H1 (cell line): Measurements from ENCODE around the gene GRIK2. TPM values are rescaled to one million over a fixed set of nuclear protein-coding genes. Genes with fewer than 3 reads are reported as not detected.

ENCODE experiments used
- CTCF ChIA-PET: fragments of 300-600 bp; sonication (Branson Sonifier 250); formaldehyde crosslinking; loops from one replicate; lab custom pipeline; 2021; ENCODE audit not compliant: partially characterized antibody; lab: Charles Lee
- POLR2A ChIA-PET: fragments of 300-600 bp; sonication (Branson Sonifier 250); formaldehyde crosslinking; loops from one replicate; lab custom pipeline; 2021; ENCODE audit warnings: inconsistent platforms; ENCODE audit not compliant: partially characterized antibody; lab: Charles Lee
- DNase-seq, 2 experiments: peaks; one replicate each; pipeline versions ENCODE4 v3.0.0 to v3.0.0-alpha.2; 2010 to 2022; ENCODE audit warnings: low spot score in 2 of 2, low read depth in 1 of 2, mixed read lengths in 1 of 2
- FAIRE-seq: peaks from 2 replicates; lab custom pipeline; 2011; peaks lifted over from hg19 to GRCh38; lab: Jason Lieb, UNC
- H2AFZ ChIP-seq: 2 replicates; pipeline ENCODE4 v1.8.1; 2012; ENCODE audit warnings: low read length, inconsistent platforms
- H2AK5ac ChIP-seq: 2 replicates; pipeline ENCODE4 v1.6.1; 2013; ENCODE audit warnings: low read depth, low read length
- H2BK120ac ChIP-seq: replicated peaks from 2 replicates; pipeline ENCODE3; 2013; ENCODE audit warnings: low read depth, low read length, inconsistent platforms
- H2BK12ac ChIP-seq: 2 replicates; pipeline ENCODE4 v1.6.1; 2013; ENCODE audit warnings: low read depth, low read length
- H2BK15ac ChIP-seq: 2 replicates; pipeline ENCODE4 v1.6.1; 2013; ENCODE audit warnings: low read length
- H2BK20ac ChIP-seq: 2 replicates; pipeline ENCODE4 v1.6.1; 2013; ENCODE audit warnings: low read length
- H2BK5ac ChIP-seq: 2 replicates; pipeline ENCODE4 v1.6.1; 2013; ENCODE audit warnings: low read depth, low read length
- H3K14ac ChIP-seq: 2 replicates; pipeline ENCODE4 v1.6.1; 2013; ENCODE audit warnings: inconsistent platforms; ENCODE audit not compliant: insufficient read length
- H3K18ac ChIP-seq: 2 replicates; pipeline ENCODE4 v1.6.1; 2013; ENCODE audit warnings: low read length; ENCODE audit errors: extremely low read depth
- H3K23ac ChIP-seq: 2 replicates; pipeline ENCODE4 v1.6.1; 2013; ENCODE audit warnings: inconsistent platforms; ENCODE audit not compliant: insufficient read length
- H3K23me2 ChIP-seq: 2 replicates; pipeline ENCODE4 v1.6.1; 2013; ENCODE audit warnings: low read depth, low read length
- H3K27ac ChIP-seq: 2 replicates; pipeline ENCODE4 v1.6.1; 2011; ENCODE audit warnings: low read depth, low read length, inconsistent platforms
- H3K27me3 ChIP-seq, 4 experiments: replicated peaks in 1 of 4; 1 replicate in 1 of 4; 2 replicates in 3 of 4; pipeline versions ENCODE4 v1.6.1 to v1.8.1; 2011 to 2013; ENCODE audit warnings: low read length in 3 of 4, mild to moderate bottlenecking in 3 of 4, inconsistent platforms in 2 of 4, mixed read lengths in 2 of 4, moderate library complexity in 1 of 4; ENCODE audit not compliant: control insufficient read depth in 3 of 4, insufficient read depth in 3 of 4; ENCODE audit errors: extremely low read depth in 1 of 4
- H3K36me3 ChIP-seq, 4 experiments: 2 replicates each; pipeline versions ENCODE4 v1.6.1 to v1.8.1; 2011 to 2013; ENCODE audit warnings: mild to moderate bottlenecking in 4 of 4, low read length in 3 of 4, moderate library complexity in 2 of 4, control low read depth in 1 of 4, inconsistent platforms in 1 of 4; ENCODE audit not compliant: insufficient read depth in 4 of 4, control insufficient read depth in 2 of 4
- H3K4ac ChIP-seq: replicated peaks from 2 replicates; pipeline ENCODE3; 2013; ENCODE audit warnings: low read length, low read depth, mixed read lengths, inconsistent platforms; ENCODE audit not compliant: insufficient read length
- H3K4me1 ChIP-seq, 4 experiments: replicated peaks in 1 of 4; 1 replicate in 1 of 4; 2 replicates in 3 of 4; pipeline versions ENCODE4 v1.6.1 to v1.8.1; 2011 to 2013; ENCODE audit warnings: low read length in 3 of 4, inconsistent platforms in 2 of 4, mixed read lengths in 1 of 4; ENCODE audit not compliant: insufficient read depth in 4 of 4, control insufficient read depth in 3 of 4
- H3K4me2 ChIP-seq, 2 experiments: 2 replicates each; pipeline versions ENCODE4 v1.6.1 to v1.8.1; 2011 to 2013; ENCODE audit warnings: low read depth in 2 of 2, low read length in 2 of 2, control low read depth in 1 of 2, inconsistent platforms in 1 of 2, mild to moderate bottlenecking in 1 of 2; ENCODE audit not compliant: insufficient read depth in 1 of 2
- H3K4me3 ChIP-seq, 4 experiments: fragments of 200-600, 300-600 bp in 1 of 4; sonication (generic), shearing (Covaris generic), sonication (Bioruptor Twin) in 1 of 4; 2 replicates each; pipeline versions ENCODE4 v1.5.1 to v1.8.1; 2011 to 2016; ENCODE audit warnings: low read length in 4 of 4, low read depth in 3 of 4, control low read depth in 2 of 4, inconsistent platforms in 2 of 4, mild to moderate bottlenecking in 2 of 4, mixed read lengths in 1 of 4, moderate library complexity in 1 of 4; ENCODE audit not compliant: insufficient read depth in 2 of 4; ENCODE audit errors: extremely low read depth in 1 of 4
- H3K56ac ChIP-seq: replicated peaks from 2 replicates; pipeline ENCODE3; 2013; ENCODE audit warnings: low read depth, mild to moderate bottlenecking, mixed read lengths, low read length, inconsistent platforms; ENCODE audit not compliant: insufficient read length
- H3K79me1 ChIP-seq: 2 replicates; pipeline ENCODE4 v1.6.1; 2013; ENCODE audit warnings: low read depth, low read length, control low read depth
- H3K79me2 ChIP-seq, 2 experiments: 2 replicates each; pipeline versions ENCODE4 v1.6.1 to v1.8.1; 2012 to 2013; ENCODE audit warnings: low read length in 2 of 2, mild to moderate bottlenecking in 2 of 2, inconsistent platforms in 1 of 2; ENCODE audit not compliant: insufficient read depth in 2 of 2, control insufficient read depth in 1 of 2
- H3K9ac ChIP-seq, 4 experiments: replicated peaks in 1 of 4; 1 replicate in 1 of 4; 2 replicates in 3 of 4; pipeline versions ENCODE4 v1.6.1 to v1.8.1; 2011 to 2013; ENCODE audit warnings: low read depth in 3 of 4, low read length in 3 of 4, control low read depth in 2 of 4, mild to moderate bottlenecking in 2 of 4, moderate library complexity in 2 of 4, inconsistent platforms in 1 of 4; ENCODE audit errors: extremely low read depth in 1 of 4
- H3K9me3 ChIP-seq, 2 experiments: 2 replicates each; pipeline versions ENCODE4 v1.6.1 to v1.8.1; 2012 to 2013; ENCODE audit warnings: mild to moderate bottlenecking in 2 of 2, moderate library complexity in 2 of 2, control low read depth in 1 of 2, inconsistent platforms in 1 of 2, low read depth in 1 of 2, low read length in 1 of 2, mixed read lengths in 1 of 2; ENCODE audit not compliant: insufficient read depth in 2 of 2
- H4K20me1 ChIP-seq, 2 experiments: replicated peaks in 1 of 2; 2 replicates each; pipeline versions ENCODE3 to v1.8.1; 2011 to 2013; ENCODE audit warnings: inconsistent platforms in 2 of 2, low read length in 2 of 2, mild to moderate bottlenecking in 1 of 2; ENCODE audit not compliant: insufficient read depth in 2 of 2, control insufficient read depth in 1 of 2
- H4K5ac ChIP-seq: 2 replicates; pipeline ENCODE4 v1.6.1; 2013; ENCODE audit warnings: low read length, low read depth, mixed read lengths, inconsistent platforms; ENCODE audit not compliant: insufficient read length
- H4K8ac ChIP-seq: 2 replicates; pipeline ENCODE4 v1.8.0; 2013; ENCODE audit warnings: mild to moderate bottlenecking, moderate library complexity, low read length, inconsistent platforms; ENCODE audit not compliant: insufficient read depth; ENCODE audit errors: extremely low read depth
- H4K91ac ChIP-seq: replicated peaks from 2 replicates; pipeline ENCODE3; 2013; ENCODE audit warnings: low read length, mixed read lengths, inconsistent platforms; ENCODE audit not compliant: insufficient read length
- CBX8 ChIP-seq: fragments of 300-800, 300-1000 bp; sonication (generic); IDR thresholded peaks from 2 replicates; pipeline ENCODE4 v1.7.1; 2016; ENCODE audit warnings: low read depth, low read length, borderline replicate concordance
- HDAC2 ChIP-seq, 2 experiments: fragments of 300-600 bp in 1 of 2; sonication (generic) in 1 of 2; IDR thresholded peaks; 2 replicates each; pipeline ENCODE4 v1.6.1; 2011 to 2012; ENCODE audit warnings: low read depth in 2 of 2, low read length in 2 of 2, mild to moderate bottlenecking in 2 of 2, moderate library complexity in 2 of 2, borderline replicate concordance in 1 of 2, inconsistent platforms in 1 of 2
- HDAC6 ChIP-seq: IDR thresholded peaks from one replicate; pipeline ENCODE4 v1.7.1; 2012; ENCODE audit warnings: low read depth, mild to moderate bottlenecking, inconsistent platforms, low read length, moderate library complexity
- KDM5A ChIP-seq: fragments of 200-600 bp; IDR thresholded peaks from 2 replicates; pipeline ENCODE4 v1.7.1; 2012; ENCODE audit warnings: mild to moderate bottlenecking, low read length, inconsistent platforms, mixed read lengths
- PHF8 ChIP-seq: fragments of 200-600 bp; sonication (generic); conservative IDR thresholded peaks from 2 replicates; pipeline ENCODE4 v1.7.1; 2012; ENCODE audit warnings: low read depth, mild to moderate bottlenecking, inconsistent platforms, low read length, moderate library complexity
- POLR2AphosphoS5 ChIP-seq: IDR thresholded peaks from 2 replicates; pipeline ENCODE4 v1.6.1; 2011; ENCODE audit warnings: low read depth, low read length
- RFX5 ChIP-seq: IDR thresholded peaks from 2 replicates; pipeline ENCODE4 v1.6.1; 2011; ENCODE audit warnings: low read depth, low read length, improper control_type of control experiment, borderline replicate concordance
- SIX5 ChIP-seq: IDR thresholded peaks from 2 replicates; pipeline ENCODE4 v1.6.1; 2011; ENCODE audit warnings: mild to moderate bottlenecking, low read depth, low read length
- SUZ12 ChIP-seq: fragments of 200-600 bp; sonication (generic); IDR thresholded peaks from 2 replicates; pipeline ENCODE4 v1.6.1; 2012; ENCODE audit warnings: mild to moderate bottlenecking, inconsistent platforms, low read length, moderate library complexity, mixed read lengths
- TCF12 ChIP-seq: IDR thresholded peaks from 2 replicates; pipeline ENCODE4 v1.6.1; 2011; ENCODE audit warnings: low read depth, mild to moderate bottlenecking, low read length
- USF2 ChIP-seq: IDR thresholded peaks from 2 replicates; pipeline ENCODE4 v1.6.1; 2011; ENCODE audit warnings: low read length, improper control_type of control experiment
- YY1 ChIP-seq: IDR thresholded peaks from 2 replicates; pipeline ENCODE4 v1.6.1; 2011; ENCODE audit warnings: low read depth, mild to moderate bottlenecking, low read length
- WGBS, 2 experiments: shearing (Covaris generic) in 1 of 2; methylation state at CpG; one replicate each; pipeline versions ENCODE4 v1.1.6 to v1.1.7; 2013 to 2015; ENCODE audit warnings: low lambda C conversion rate in 2 of 2, mixed read lengths in 2 of 2, inconsistent platforms in 1 of 2, low coverage in 1 of 2, missing lambda C conversion rate in 1 of 2; ENCODE audit not compliant: insufficient replicate concordance in 2 of 2, insufficient coverage in 1 of 2, insufficient read length in 1 of 2; ENCODE audit errors: extremely low coverage in 1 of 2, missing lambda C conversion rate in 1 of 2; 5-methylcytosine and 5-hydroxymethylcytosine counted together
- polyA plus RNA-seq, 7 experiments: library from polyadenylated mRNA; depleted of rRNA in 3 of 7; stranded (reverse) in 5 of 7; unstranded in 2 of 7; fragments of >200 nt in 5 of 7; fragments of 200-250 nt in 2 of 7; gene quantifications; 1 replicate in 5 of 7; 2 replicates in 1 of 7; 4 replicates in 1 of 7; pipeline versions ENCODE4 v1.2.1 to v1.2.3, GENCODE V29; 2011 to 2013; ENCODE audit warnings: missing spikeins in 2 of 7, mixed read lengths in 2 of 7
- total RNA-seq: library from RNA; stranded (reverse); fragmentation: NEBNext Ultra II Directional; extraction: Animal tissue kit (Norgen Biotek cat#: 25700); gene quantifications from 2 replicates; pipeline ENCODE4 v1.2.1, GENCODE V29; 2021

Gene GRIK2
- total and polyA plus RNA-seq, 2 of the 8 experiments (the other 6 are each of a cell fraction or from before 2014, with no cell fraction given), result 1.8 to 2.2 TPM

- Histone ChIP-seq H3K79me1 (no peaks in the 10 kb centered on the region), H3K4me3 (peak overlapping the region; percentile 49 to 72 (median 70)), H3K9ac (no peak overlapping the region), H2BK5ac (no peak overlapping the region), H3K56ac (no peak overlapping the region), H3K4me1 (no peaks in the 10 kb centered on the region; a peak in 2 of 7 replicates), H3K14ac (no peak overlapping the region), H3K36me3 (no peaks in the 10 kb centered on the region), H2BK120ac (no peak overlapping the region), H4K20me1 (peaks cover 0 to 2% of the 10 kb centered on the region in 2 experiments), H3K4ac (no peak overlapping the region), H2BK20ac (0 out of 2 replicates have a peak overlapping the region, but pooled peaks have one; percentile 49), H3K23me2 (peaks cover 19% of the 10 kb centered on the region), H3K79me2 (no peaks in the 10 kb centered on the region), H2BK15ac (no peak overlapping the region), H3K27me3 (peaks cover 13 to 43% (median 32%) of the 10 kb centered on the region in 4 experiments), H3K23ac (no peak overlapping the region), H4K8ac (no peak overlapping the region), H3K9me3 (no peaks in the 10 kb centered on the region), H3K27ac (no peak overlapping the region), H2AFZ (peak overlapping the region; percentile 55; the same call in 1 of the 2 replicates), H4K5ac (no peak overlapping the region), H2AK5ac (no peak overlapping the region), H2BK12ac (no peak overlapping the region), H3K4me2 (peak overlapping the region; percentile 95 to 96), H3K18ac (no peak overlapping the region; the same call in 1 of the 2 replicates), H4K91ac (no peak overlapping the region)
- FAIRE-seq (no peak), DNase-seq (peak in 1 of 2 experiments; percentile 65)
- ChIA-PET CTCF (interaction anchor here (0.6 to 1.2 kb wide), 3 partner anchors 11 to 1041 kb away, joined by 3 to 4 read pairs (median 4); no protein-coding TSS in a partner anchor), POLR2A (no interaction called here)
- WGBS, 2 experiments, result 2% methylated on average over 26 of the region's 26 CpGs; no CpG with 5 or more reads in 1 of the 2 experiments
- TF ChIP-seq TCF12 (no peak), USF2 (no peak), HDAC2 (IDR thresholded peaks at IDR 0.05; ENCODE audit: borderline replicate concordance in 1 of 2, low read depth in 2 of 2, low read length in 2 of 2) (no peak), SUZ12 (peak; percentile 75; the same call in 1 of the 2 replicates), RFX5 (no peak), CBX8 (no peak), KDM5A (no peak), YY1 (no peak), HDAC6 (no peak), SIX5 (no peak), PHF8 (no peak), POLR2AphosphoS5 (no peak)
These were observed 800 bp upstream of the GRIK2 start for GRCh38 chr6:101392586-101393230.
